GM18507 (cell line): Measurements from ENCODE around the gene PIK3CG.

Experiments
- DNase-seq: peaks from one replicate; pipeline ENCODE4 v3.0.0; 2011; ENCODE audit warnings: low read depth; ENCODE audit not compliant: insufficient read length; ENCODE audit errors: extremely low spot score
- FAIRE-seq: peaks from 2 replicates; lab custom pipeline; 2011; peaks lifted over from hg19 to GRCh38; lab: Jason Lieb, UNC

PIK3CG gene

GRCh38 chr7:106855540-106856132, 9.4 kb upstream of the PIK3CG start:
- FAIRE-seq (no peak), DNase-seq (no peak)

- DNase-seq, result no peak
- FAIRE-seq, result no peak
Measured at GRCh38 chr7:106858618-106859532, 6.2 kb upstream of the PIK3CG start.

GRCh38 chr7:106862317-106863089, 2.6 kb upstream of the PIK3CG start:
- DNase-seq (no peak), FAIRE-seq (no peak)

DNA sequence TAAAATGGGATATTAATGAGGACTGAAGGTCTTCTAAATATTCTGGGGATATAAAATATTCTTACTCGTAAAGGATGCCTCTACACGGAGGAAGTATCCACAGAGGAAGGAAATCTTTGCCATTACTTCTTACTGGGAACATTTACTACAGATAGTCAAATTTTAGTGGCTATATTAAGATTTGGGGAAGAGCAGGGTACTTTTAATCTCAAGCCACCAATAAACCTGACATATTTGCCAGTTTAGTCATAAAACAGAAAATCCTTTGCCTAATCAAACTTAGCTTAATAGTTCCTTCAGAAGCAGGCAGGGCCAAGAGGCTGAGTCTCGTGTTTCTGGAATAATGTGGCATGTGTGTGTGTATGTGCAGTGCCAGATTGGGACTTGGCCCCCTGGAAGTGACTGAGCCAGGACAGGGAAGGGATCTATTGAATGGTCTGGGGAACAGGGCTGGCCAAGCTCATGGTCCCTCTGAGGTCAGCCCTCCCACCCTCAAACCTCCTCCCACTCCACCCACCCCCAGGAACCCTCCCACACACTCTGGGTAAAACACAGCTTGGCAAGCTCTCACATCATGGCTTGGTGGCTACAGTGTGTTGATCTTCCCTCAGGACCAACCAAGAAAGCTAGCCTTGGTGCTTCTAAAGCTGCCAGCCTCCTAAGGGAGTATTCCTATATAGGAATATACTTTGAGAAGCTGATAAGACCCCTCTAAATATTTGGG, 1.6 kb upstream of the PIK3CG start:
- FAIRE-seq (no peak), DNase-seq (no peak)

DNA sequence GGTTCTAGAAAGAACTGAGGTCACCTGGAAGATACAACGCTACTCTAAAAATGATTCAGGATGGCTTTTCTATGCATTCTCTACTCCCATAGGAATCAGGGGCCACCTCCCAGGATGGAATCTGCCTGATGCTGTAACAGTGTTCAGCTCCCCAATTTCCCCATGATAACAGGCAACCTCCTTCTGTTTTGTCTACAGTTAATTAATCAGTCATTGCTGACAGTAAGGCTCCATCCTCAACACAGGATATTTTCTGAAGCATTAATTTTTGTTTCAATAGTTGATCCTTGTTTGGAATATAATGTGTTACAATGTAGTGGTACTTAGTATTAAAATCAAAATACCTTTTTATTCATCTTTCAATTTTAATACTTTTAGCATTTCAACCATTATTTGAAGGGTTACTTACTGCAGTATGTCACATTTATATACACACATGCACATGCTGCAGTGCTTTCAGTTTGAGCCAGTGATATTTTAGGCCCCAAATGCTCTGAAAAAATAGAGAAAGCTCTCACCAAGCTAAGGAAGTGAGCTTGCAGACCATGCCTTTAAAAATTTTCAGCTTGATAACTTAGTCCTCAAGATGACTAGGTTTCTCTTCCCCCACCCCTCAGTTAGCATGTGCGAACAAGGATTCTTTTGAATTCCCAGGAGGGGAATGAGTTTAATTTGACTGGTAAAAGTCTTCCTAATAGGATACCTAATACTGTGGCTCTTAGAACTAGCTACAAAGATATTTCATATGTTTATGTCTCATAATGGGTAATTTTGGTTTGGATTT, 592 bp upstream of the PIK3CG start:
- DNase-seq, result no peak

DNA sequence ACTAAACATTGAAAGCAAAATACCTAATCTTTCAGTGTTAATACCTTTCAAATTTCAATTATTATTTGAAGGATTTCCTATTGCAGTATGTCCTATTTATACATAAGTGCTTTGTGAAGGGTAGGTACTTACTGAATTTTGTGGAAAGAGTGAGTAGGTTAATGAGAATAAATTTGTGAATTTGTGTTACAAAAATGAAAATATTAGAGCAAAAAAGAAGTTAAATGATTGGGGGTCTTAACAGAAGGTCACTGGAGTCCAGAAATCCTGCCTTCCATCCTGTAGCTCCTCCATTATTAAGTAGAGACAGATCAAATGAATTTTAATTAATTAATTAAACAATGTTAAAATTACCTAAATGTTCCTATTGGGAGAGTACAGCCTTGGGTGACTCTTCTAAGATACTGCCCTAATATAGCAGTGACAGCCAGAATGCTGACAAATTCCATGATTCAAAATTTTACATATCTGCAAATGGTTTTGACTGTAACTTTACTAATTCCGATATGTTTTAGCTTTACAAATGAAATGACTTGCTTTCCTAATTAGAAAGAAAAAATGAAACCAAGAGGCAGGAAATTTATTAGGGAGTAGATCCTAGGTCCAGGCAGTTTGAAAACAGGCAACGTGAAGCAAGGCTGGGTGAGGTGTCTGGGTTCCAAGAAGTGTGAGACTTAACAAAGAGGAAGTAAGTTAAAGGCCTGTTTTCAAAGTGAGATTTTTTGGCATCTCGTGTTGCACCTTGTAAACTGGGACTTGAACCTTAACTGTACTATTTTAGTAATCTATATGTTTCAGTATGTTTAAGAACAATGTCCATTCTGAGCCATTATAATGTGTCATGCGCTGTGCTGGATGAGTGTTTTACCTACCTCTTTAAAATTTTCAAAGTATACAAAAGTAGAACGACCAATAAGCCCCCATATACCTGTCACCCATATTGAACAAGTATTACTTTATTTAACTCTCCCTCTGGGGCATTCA, 1.5 kb downstream of the PIK3CG start:
- FAIRE-seq (peak; percentile 77), DNase-seq (no peak)

More for the DNA sequence above, 592 bp upstream of the PIK3CG start:
- peak; percentile 21 for FAIRE-seq

- no peak for FAIRE-seq
- DNase-seq, result no peak
Measured at GRCh38 chr7:106867641-106868351, 2.7 kb downstream of the PIK3CG start.

- no peak for FAIRE-seq
- no peak for DNase-seq
Measured at GRCh38 chr7:106868364-106868763, 3.3 kb downstream of the PIK3CG start.

- DNase-seq (no peak), FAIRE-seq (no peak)
Measured at GRCh38 chr7:106869954-106870353, 4.9 kb downstream of the PIK3CG start.

- no peak for DNase-seq
- no peak for FAIRE-seq
Measured at GRCh38 chr7:106870528-106870927, 5.4 kb downstream of the PIK3CG start.

DNA sequence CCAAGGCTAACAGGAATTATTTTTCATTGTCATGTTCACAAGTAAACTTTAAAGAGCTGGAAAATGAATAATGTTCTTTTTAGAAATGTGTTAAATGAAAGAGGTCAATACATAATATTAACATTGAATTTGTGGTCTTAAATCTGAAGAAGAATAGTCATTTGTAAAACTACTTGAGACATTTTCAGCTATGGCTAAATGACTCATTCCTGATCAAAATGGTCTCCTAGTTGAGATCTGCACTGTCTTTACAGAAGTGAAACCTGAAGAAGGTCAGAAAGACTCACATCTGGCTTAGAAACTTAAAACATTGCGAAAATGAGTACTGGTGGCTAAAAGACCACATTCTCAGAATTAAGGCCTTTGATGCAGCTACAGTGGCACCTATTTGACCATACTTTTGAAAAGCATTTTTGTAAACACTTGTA, 5.9 kb downstream of the PIK3CG start:
- peak; percentile 45 for DNase-seq
- FAIRE-seq, result peak; percentile 95

DNA sequence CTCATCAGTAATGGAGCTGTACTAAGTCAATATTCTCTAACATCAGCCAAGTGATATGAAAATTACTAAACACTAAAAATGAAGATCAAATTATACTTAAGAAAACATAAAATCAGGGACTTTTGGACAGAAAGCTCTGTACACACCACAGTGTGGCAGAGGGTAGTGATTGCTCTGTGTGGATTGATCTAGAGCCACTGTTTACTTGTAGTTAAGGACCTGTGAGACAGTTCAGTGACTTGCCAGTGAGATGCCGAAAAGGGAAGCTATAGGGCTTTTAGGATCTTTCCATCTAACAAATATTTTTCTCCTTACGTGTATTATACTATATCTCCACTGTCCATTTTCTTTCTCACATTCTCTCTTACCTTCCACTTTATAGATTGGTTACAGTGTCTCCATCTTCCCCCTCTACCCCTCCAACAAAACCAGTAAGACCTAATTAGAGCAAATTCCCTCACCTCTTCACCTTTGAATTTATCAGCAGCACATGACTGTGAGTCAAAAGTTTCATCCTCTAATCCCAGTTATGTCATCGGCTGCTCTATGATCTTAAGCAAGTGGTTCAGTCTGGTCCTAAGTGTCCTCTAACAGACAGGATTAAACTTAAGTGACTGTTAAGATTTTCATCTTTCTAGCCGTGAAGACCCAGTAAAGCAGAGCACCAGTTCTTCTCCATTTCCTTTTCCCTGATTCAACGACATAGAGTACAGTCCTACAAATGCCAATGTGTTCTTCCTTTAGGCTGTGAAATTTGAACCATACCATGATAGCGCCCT, 6.9 kb downstream of the PIK3CG start:
- FAIRE-seq (no peak), DNase-seq (no peak)

GRCh38 chr7:106872763-106873162, 7.7 kb downstream of the PIK3CG start:
- DNase-seq (no peak), FAIRE-seq (no peak)

- no peak for FAIRE-seq
- no peak for DNase-seq
Measured at GRCh38 chr7:106874076-106874475, 9.0 kb downstream of the PIK3CG start.

- FAIRE-seq, result no peak
- no peak for DNase-seq
Measured at GRCh38 chr7:106875508-106875907, 10.4 kb downstream of the PIK3CG start.

- DNase-seq (no peak), FAIRE-seq (no peak)
Measured at GRCh38 chr7:106878748-106879439, 13.8 kb downstream of the PIK3CG start.
